HG02798 (cell line): ENCODE measurements around the gene SETD5.
"Not testable (repeated sequence)": the region's sequence is repeated elsewhere in the genome, so short reads cannot be mapped to it uniquely, and the experiment has no call there.

Experiments
- ATAC-seq: cut with Tn5 transposase; IDR thresholded peaks from one replicate; pipeline ENCODE4 v1.9.1; 2021; ENCODE audit warnings: mild to moderate bottlenecking; ENCODE audit not compliant: unreplicated experiment, poor library complexity

SETD5 gene

DNA sequence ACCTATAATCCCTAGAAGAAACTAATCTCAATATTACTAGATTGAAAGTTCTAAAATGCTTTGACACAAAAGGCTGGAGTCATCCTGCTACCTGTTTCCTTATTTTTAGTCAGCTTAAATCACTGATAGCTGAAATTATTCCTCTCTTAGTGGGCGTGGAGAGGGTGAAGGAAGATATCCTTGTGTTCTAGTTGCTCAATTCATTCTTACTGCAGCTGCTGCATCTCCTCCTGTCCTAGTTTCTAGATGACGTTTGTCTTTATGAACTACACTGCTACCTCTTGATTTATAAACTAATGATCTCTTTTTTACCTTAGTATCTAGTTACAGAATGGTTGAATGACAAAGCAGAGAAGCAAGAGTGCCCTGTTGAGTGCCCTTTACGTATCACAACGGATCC is 50.7 kb downstream of the SETD5 start:
- no peak for ATAC-seq

GRCh38 chr3:9448643-9449042 is 51.2 kb downstream of the SETD5 start:
- no peak for ATAC-seq

- no peak for ATAC-seq
These were observed 52.7 kb downstream of the SETD5 start for GRCh38 chr3:9450126-9450525.

DNA sequence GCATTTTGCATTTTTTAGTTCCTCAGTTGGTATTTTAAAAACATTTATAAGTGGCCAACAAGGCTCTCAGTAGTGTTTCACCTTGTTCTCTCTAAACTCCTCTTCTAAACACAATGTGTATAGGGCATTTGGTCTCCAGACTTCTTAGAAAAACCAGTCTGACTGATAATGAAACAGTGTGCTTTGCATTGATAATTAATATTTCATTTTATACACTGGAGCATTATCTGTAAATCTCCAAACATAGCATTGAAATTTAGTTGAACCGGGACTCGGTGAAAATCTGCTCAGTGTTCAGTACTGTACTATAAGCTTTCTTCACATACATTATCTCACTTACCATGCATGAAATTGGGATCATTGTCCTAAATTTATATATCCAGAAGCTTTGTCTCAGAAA is 53.6 kb downstream of the SETD5 start:
- ATAC-seq = no peak

GRCh38 chr3:9452417-9452816 is 55.0 kb downstream of the SETD5 start:
- no peak for ATAC-seq

GRCh38 chr3:9455596-9456131 is 58.2 kb downstream of the SETD5 start:
- ATAC-seq = no peak

DNA sequence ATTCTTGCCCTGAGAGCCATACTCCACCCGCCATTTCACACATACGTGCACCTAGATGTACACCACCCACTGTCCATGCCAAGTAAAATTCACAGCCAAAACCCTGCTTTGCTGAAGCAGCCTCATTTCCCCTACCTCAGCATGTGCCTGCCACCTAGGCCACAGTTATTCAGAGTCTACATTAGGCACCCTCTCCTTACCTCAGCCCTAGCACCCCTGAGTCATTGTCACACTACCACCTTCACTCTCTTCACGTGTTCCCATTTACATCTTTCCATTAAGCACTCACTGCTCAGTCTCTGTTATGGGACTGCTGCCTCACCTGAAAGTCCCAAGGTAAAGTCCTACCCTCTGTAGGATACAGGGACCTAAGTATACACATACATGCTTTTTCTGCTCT is 70.0 kb downstream of the SETD5 start:
- no peak for ATAC-seq

DNA sequence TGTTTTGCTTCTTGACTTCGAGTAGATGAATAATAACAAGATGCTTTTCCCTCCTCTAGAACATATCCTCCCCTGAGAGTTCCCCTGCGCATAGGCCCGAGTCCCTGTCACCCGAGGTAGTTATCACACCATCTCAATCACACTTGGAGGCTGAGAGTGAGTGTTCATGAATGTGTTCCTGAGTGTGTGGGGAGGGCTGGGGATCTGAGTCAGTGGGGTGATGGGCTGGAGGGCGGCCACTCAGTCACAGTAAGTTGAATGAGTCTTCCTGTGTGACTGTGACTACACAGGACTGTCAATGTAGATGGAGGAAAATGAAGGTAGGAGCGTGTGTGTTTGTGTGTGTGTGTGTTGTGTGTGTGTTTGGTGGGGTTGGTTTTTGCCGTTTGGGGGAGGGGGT is 71.0 kb downstream of the SETD5 start:
- ATAC-seq = no peak

DNA sequence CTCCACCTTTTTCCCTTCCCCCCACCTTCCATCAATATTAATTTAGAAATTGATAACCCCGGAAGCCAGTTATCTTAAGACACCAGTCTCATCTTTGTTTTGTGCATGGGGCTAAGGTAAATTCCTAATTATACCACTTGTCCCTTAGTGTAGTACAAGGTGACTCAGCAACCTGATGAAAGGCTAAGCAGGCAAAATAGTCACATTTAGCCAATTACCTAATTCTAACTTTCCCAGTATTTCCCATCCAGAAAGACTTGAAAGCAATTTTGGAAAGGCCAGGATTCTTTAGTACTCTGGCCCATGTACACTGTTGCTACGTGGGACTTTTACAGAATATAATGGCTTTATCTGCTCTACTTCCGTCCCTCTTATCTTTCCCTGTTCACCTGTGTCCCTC is 72.6 kb downstream of the SETD5 start:
- ATAC-seq = no peak

- ATAC-seq = no peak
These were observed 76.2 kb downstream of the SETD5 start for GRCh38 chr3:9473496-9474065.

DNA sequence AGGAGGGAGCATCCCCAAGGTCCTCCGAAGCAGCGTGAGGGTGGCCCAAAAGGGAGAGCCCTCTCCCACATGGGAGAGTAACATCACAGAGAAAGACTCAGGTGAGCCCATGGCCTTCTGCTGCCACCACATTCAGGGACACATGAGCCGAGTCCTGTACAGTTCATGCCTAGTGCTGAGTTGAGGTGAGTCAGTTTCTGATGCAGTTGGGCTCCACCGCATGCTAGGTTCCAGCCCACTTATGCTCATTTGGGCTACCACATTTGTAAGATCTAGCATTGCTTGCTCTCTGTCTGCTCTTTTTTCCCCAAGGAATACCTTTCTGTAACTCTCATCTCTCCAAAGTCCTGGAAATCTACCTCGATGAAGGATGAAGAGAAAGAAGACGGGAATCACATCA is 77.1 kb downstream of the SETD5 start:
- no peak for ATAC-seq

GRCh38 chr3:9476935-9477334 is 79.5 kb downstream of the SETD5 start:
- ATAC-seq = no peak

DNA sequence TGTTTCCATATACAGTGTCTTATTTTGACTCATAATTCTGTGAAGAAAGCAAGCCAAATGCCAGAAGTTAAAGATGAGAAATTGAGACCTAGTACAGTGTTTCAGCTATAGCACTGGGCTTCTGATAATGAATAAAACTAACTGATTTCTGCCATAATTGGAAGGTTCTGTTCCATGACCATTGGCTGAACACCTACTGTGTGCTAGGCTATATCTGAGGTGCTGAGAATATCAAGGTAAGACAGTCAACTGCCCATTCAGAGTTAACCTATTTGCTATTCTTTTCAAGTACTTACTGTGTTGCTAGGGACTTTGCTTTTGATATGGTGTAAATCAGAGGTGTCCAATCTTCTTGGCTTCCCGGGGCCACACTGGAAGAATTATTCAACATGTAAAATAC is 82.8 kb downstream of the SETD5 start:
- no peak for ATAC-seq

DNA sequence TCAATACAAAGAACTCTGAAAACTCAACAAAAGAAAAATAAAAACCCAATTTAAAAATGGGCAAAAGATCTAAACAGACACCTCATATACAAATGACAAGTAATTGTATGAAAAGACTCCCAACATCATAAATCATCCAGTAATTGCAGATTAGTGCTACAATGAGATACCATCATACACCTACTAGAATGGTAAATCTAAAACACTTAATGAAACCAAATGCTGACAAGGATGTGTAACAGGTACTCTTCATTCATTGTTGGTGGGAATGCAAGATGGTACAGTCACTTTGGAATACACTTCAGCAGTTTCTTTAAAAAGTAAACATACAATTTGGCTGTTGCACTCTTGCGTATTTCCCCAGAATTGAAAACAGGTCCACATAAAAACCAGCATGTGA is 87.8 kb downstream of the SETD5 start:
- ATAC-seq = no peak

- no peak for ATAC-seq
These were observed 94.1 kb downstream of the SETD5 start for GRCh38 chr3:9491506-9491905.

DNA sequence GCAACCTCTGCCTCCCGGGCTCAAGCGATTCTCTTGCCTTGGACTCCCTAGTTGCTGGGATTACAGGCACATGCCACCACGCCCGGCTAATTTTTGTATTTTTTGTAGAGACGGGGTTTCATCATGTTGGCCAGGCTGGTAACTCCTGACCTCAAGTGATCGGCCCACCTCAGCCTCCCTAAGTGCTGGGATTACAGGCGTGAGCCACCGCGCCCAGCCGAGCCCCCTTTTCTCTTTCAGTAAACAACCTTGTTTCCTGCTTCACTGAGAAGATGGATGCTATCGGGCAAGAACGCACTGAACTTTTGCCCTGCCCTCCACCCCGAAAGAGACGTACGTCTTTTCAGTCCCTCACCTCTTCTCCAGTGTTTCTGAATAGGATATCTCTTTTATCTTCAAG is 96.6 kb downstream of the SETD5 start:
- ATAC-seq = not testable (repeated sequence)

- no peak for ATAC-seq
These were observed 99.5 kb downstream of the SETD5 start for GRCh38 chr3:9496893-9497292.

GRCh38 chr3:9497821-9498565 is 100.6 kb downstream of the SETD5 start:
- no peak for ATAC-seq

DNA sequence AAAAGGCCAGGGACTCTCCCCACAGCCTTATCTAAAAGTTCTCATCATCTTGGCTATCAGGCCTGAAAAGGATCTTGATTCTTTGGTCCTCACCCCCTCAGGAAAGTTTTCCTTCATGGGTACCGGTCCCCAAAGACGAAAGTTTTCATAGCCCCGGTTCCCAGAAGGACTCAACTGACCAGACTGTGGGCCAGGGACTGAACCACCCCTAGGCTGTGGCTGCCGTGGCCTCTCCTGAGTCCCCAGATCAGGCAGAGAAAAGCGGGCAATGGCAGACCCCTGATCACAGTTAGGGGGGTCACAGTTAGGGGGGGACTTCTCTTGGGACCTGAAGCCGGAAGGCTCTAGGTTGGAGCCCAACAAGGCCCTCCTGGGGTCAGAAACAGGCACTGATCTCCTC is 101.4 kb downstream of the SETD5 start:
- no peak for ATAC-seq

DNA sequence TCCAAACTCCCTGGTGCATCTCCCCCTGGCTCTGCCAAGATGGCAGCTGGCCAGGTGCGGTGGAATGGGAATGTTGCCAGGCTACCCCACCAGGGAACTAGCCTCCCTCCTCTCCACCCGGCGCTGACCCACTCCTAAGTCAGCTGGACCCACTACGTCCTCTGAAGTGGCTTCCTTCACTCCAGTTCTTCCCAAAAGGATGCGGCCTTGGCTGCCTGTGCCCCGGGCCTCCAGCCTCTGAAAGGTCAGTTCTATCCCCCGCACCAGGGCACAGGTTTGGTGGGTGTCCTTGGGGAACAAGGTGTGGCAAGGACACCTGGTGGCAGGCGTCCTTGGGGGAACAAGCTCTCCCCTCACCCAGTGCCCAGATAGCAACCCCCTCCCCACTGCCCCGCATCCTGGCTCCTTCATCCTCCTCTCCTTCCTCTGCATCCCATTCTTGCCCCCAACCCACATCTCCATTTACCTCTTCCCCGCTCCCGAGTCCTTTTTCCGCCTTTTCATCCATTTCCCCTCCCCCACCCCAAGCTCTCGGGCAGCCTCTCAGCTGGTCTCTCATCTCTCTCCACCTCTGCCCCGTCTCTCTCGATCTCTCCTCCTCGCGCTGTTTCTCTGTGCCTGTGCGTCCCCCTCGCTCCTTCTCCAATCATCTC is 102.2 kb downstream of the SETD5 start:
- ATAC-seq = no peak
